ENCODE data around the gene RNU6-1.

RNU6-1 gene

DNA sequence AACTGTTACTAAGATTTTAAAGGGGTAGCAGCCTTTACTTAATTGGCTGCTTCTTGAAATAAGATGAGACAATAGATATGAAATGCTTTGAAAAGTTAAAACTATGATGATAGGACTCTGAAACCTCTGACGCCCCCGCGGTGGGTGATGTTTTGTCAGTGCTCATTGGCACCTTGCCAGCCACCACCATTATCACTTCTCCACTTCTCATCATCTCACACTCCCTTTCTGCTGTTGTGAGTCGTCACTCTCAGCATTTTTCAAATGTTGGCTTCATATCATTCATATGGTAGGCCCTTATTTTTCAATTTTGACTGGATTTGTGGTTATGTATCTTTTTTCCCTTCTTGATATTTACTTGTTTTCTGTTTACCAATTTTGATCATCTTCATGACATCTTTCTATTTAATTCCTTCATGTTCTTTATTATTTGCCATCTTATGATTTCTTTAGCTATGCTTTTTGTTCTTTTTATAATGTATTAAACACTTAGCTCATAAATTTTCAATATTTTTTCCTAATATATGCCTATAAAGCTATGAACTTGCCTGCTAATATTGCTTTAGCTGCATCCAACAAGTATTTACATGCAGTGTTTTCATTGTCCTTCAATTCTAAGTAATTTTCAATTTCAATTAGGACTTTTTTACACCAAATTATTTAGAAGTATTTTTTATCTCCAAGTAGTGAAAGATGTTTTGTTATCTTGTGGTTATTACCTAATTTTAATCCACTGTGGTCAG lies 44.8 kb downstream of the RNU6-1 start:
- no peak for DNase-seq

DNA sequence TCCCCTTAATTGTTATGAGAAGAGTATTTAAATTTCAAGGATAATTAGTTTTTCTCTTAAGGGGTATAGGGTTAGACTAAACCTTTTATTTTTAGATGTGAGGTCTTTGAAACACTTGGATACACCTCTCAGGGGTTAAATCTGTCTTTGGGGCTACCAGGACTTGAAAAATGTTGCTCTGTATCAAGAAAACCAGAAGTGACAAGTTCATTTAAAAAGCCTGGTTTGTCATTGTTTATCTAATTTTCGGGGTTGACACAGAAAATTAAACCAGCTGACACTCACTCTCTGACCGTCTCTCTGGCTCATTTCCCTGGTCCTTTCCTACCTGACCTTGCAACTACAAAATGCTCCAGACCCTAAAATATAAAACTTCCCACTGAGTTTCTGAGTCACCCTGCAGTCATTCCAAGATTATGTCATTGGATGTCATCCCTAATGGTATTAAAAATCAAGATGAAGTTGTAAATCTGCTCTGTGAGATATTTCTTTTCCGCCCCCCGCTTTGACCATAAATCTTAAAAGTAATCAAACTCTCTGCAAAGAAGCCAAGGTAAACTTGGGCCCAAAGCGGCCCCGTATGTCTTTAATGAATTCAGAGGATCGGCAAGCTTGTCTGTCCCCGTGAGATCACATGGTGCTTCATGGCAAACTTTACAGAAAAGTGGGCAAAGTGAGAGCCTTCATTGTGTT lies 47.4 kb downstream of the RNU6-1 start:
- no peak for DNase-seq

- DNase-seq: no peak
These were observed 49.1 kb downstream of the RNU6-1 start for GRCh38 chr15:67790610-67791319.

Measured in GDM1 (cell line).